GM21717 (cell line): Measurements from ENCODE around the gene AFDN.

Experiments used
- ATAC-seq: cut with Tn5 transposase; IDR thresholded peaks from one replicate; pipeline ENCODE4 v1.9.1; 2021; ENCODE audit warnings: mild to moderate bottlenecking, moderate library complexity; ENCODE audit not compliant: unreplicated experiment

AFDN gene

GRCh38 chr6:167811442-167812087 is 15.1 kb upstream of the AFDN start:
- ATAC-seq, result no peak

- ATAC-seq, result no peak
Measured at GRCh38 chr6:167812088-167812487, 14.6 kb upstream of the AFDN start.

- ATAC-seq, result no peak
Measured at GRCh38 chr6:167815296-167815980, 11.3 kb upstream of the AFDN start.

GRCh38 chr6:167817016-167817415 is 9.7 kb upstream of the AFDN start:
- no peak for ATAC-seq

- ATAC-seq, result no peak
Measured at GRCh38 chr6:167817729-167818128, 9.0 kb upstream of the AFDN start.

GRCh38 chr6:167819576-167819975 is 7.1 kb upstream of the AFDN start:
- ATAC-seq, result no peak

- no peak for ATAC-seq
Measured at GRCh38 chr6:167820681-167821080, 6.0 kb upstream of the AFDN start.

GRCh38 chr6:167824591-167825331 is 1.9 kb upstream of the AFDN start:
- no peak for ATAC-seq

- ATAC-seq, result peak; percentile 36
Measured at GRCh38 chr6:167825332-167826229, 1.1 kb upstream of the AFDN start.

- ATAC-seq, result peak; percentile 76
Measured at GRCh38 chr6:167826230-167826895, 348 bp upstream of the AFDN start.

- peak; percentile 34 for ATAC-seq
Measured at GRCh38 chr6:167827583-167828324, 1.0 kb downstream of the AFDN start.

GRCh38 chr6:167828325-167828956 is 1.7 kb downstream of the AFDN start:
- no peak for ATAC-seq

- ATAC-seq, result no peak
Measured at GRCh38 chr6:167829513-167829912, 2.8 kb downstream of the AFDN start.

GRCh38 chr6:167831281-167831828 is 4.6 kb downstream of the AFDN start:
- ATAC-seq, result no peak

- peak; percentile 41 for ATAC-seq
Measured at GRCh38 chr6:167832497-167833395, 6.0 kb downstream of the AFDN start.

- ATAC-seq, result peak; percentile 36
Measured at GRCh38 chr6:167833396-167833763, 6.7 kb downstream of the AFDN start.

GRCh38 chr6:167835260-167835659 is 8.5 kb downstream of the AFDN start:
- no peak for ATAC-seq

GRCh38 chr6:167836721-167837120 is 10.0 kb downstream of the AFDN start:
- no peak for ATAC-seq
